ENCODE measurements around the gene TMEM132E. TPM values are rescaled to one million over a fixed set of nuclear protein-coding genes. Genes with fewer than 3 reads are reported as not detected.
A peak's percentile ranks its signal among the peaks of the same experiment; 100 is the strongest.

Gene TMEM132E
- total RNA-seq, 3 donors from 2014 or later (not counting 1 experiment from before 2014, with no cell fraction given): 0.05 to 0.08 TPM; not detected in 1

DNA sequence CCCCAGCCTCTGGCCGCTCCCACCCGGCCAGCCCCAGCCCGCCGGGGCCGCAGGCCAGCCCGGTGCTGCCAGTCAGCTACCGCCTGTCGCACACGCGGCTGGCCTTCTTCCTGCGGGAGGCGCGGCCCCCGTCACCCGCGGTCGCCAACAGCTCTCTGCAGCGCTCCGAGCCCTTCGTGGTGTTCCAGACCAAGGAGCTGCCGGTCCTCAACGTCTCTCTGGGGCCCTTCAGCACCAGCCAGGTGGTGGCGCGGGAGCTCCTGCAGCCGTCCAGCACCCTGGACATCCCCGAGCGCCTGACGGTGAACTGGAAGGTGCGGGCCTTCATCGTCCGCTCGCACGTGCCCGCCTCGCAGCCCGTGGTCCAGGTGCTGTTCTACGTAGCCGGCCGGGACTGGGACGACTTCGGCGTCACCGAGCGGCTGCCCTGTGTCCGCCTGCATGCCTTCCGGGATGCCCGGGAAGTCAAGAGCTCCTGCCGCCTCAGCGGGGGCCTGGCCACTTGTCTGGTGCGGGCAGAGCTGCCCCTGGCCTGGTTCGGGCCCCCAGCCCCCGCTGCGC, 46.8 kb downstream of the TMEM132E start:
- Histone ChIP-seq H3K9me3 (ENCODE audit: control insufficient read depth, insufficient read depth, low read length) (no peaks in the 10 kb centered on the region), H3K27me3 (ENCODE audit: control insufficient read depth, insufficient read depth, low read length) (peaks cover 17% of the 10 kb centered on the region), H3K36me3 (ENCODE audit: control insufficient read depth, insufficient read depth, low read length) (no peaks in the 10 kb centered on the region), H3K4me1 (ENCODE audit: control insufficient read depth, insufficient read depth, low read length) (peaks cover 4% of the 10 kb centered on the region), H3K27ac (ENCODE audit: low read length) (no peak overlapping the region), H3K4me3 (ENCODE audit: low read length) (no peak overlapping the region)
- ATAC-seq (peak in 1 of 3 donors; percentile 24), DNase-seq (no peak)
- H3K4me1 Mint-ChIP-seq: no peaks in the 10 kb centered on the region
- peaks cover 50 to 55% of the 10 kb centered on the region in 2 donors for H3K27me3 Mint-ChIP-seq (ENCODE audit: low read depth in 2 of 2)
- H3K9me3 Mint-ChIP-seq: no peaks in the 10 kb centered on the region
- intact Hi-C loops (cut with micrococcal nuclease): no loop called here
- H3K4me3 Mint-ChIP-seq: no peak overlapping the region
- H3K27ac Mint-ChIP-seq: no peak overlapping the region
- H3K36me3 Mint-ChIP-seq: no peaks in the 10 kb centered on the region
- TF ChIP-seq, protein P1, sequence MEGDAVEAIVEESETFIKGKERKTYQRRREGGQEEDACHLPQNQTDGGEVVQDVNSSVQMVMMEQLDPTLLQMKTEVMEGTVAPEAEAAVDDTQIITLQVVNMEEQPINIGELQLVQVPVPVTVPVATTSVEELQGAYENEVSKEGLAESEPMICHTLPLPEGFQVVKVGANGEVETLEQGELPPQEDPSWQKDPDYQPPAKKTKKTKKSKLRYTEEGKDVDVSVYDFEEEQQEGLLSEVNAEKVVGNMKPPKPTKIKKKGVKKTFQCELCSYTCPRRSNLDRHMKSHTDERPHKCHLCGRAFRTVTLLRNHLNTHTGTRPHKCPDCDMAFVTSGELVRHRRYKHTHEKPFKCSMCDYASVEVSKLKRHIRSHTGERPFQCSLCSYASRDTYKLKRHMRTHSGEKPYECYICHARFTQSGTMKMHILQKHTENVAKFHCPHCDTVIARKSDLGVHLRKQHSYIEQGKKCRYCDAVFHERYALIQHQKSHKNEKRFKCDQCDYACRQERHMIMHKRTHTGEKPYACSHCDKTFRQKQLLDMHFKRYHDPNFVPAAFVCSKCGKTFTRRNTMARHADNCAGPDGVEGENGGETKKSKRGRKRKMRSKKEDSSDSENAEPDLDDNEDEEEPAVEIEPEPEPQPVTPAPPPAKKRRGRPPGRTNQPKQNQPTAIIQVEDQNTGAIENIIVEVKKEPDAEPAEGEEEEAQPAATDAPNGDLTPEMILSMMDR (IDR thresholded peaks at IDR 0.05): no peak
- WGBS (ENCODE audit: insufficient coverage): 11% methylated on average over 53 of the region's 53 CpGs

DNA sequence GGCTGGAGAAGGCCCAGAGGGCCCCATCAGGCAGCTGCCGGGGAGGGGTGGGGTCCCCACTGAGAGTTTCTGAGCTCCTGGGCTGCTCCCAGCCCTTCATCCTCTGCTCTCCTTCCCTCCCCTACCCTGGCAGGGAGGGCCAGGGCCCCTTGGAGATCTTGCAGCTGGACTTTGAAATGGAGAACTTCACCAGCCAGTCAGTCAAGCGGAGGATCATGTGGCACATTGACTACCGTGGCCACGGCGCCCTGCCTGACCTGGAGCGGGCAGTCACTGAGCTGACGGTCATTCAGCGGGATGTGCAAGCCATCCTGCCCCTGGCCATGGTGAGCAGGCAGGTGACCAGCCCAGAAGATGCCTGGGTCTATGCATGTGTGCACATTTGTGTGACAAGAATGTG, 49.5 kb downstream of the TMEM132E start:
- H3K27ac Mint-ChIP-seq: no peak overlapping the region
- H3K36me3 Mint-ChIP-seq: no peaks in the 10 kb centered on the region
- Histone ChIP-seq H3K4me3 (ENCODE audit: low read length) (no peak overlapping the region), H3K36me3 (ENCODE audit: control insufficient read depth, insufficient read depth, low read length) (no peaks in the 10 kb centered on the region), H3K27ac (ENCODE audit: low read length) (no peak overlapping the region), H3K9me3 (ENCODE audit: control insufficient read depth, insufficient read depth, low read length) (no peaks in the 10 kb centered on the region), H3K27me3 (ENCODE audit: control insufficient read depth, insufficient read depth, low read length) (peaks cover 17% of the 10 kb centered on the region), H3K4me1 (ENCODE audit: control insufficient read depth, insufficient read depth, low read length) (peaks cover 4% of the 10 kb centered on the region)
- DNase-seq (no peak), ATAC-seq (no peak)
- peaks cover 48 to 51% of the 10 kb centered on the region in 2 donors for H3K27me3 Mint-ChIP-seq (ENCODE audit: low read depth in 2 of 2)
- TF ChIP-seq, protein P1 (IDR thresholded peaks at IDR 0.05): no peak
- H3K4me1 Mint-ChIP-seq: no peaks in the 10 kb centered on the region
- intact Hi-C loops (cut with micrococcal nuclease): no loop called here
- 87% methylated on average over 8 of the region's 8 CpGs for WGBS (ENCODE audit: insufficient coverage)
- H3K9me3 Mint-ChIP-seq: no peaks in the 10 kb centered on the region
- H3K4me3 Mint-ChIP-seq: no peak overlapping the region

DNA sequence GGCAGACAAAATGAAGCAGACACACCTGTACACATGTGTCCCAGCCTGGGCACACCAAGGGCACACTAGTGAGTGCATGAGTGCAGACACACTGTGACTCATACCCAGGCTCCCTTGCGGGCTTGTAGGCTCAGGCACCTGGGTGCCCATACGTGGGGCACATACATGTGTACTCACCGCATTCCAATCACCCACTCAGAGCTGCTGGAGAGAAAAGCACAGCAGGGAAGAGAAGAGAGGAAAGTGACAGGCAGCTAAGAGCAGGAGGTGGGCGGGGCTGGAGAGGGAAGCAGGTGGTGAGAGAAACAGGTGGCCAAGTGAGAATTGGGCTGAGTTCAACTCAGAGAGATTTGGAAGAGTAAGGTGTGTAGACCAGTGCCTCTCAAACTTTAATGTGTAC, 54.0 kb downstream of the TMEM132E start:
- Histone ChIP-seq H3K27ac (ENCODE audit: low read length) (no peak overlapping the region), H3K4me1 (ENCODE audit: control insufficient read depth, insufficient read depth, low read length) (peaks cover 16% of the 10 kb centered on the region), H3K4me3 (ENCODE audit: low read length) (no peak overlapping the region), H3K36me3 (ENCODE audit: control insufficient read depth, insufficient read depth, low read length) (no peaks in the 10 kb centered on the region), H3K9me3 (ENCODE audit: control insufficient read depth, insufficient read depth, low read length) (no peaks in the 10 kb centered on the region), H3K27me3 (ENCODE audit: control insufficient read depth, insufficient read depth, low read length) (peaks cover 2% of the 10 kb centered on the region)
- peaks cover 30% of the 10 kb centered on the region in 2 donors for H3K27me3 Mint-ChIP-seq (ENCODE audit: low read depth in 2 of 2)
- peaks cover 0 to 18% of the 10 kb centered on the region in 2 donors for H3K4me1 Mint-ChIP-seq
- intact Hi-C loops (cut with micrococcal nuclease): no loop called here
- TF ChIP-seq, protein P1 (IDR thresholded peaks at IDR 0.05): no peak
- 60% methylated on average over 3 of the region's 4 CpGs for whole genome bisulfite sequencing (ENCODE audit: insufficient coverage)
- no peak overlapping the region for H3K4me3 Mint-ChIP-seq
- ATAC-seq (no peak), DNase-seq (no peak)
- no peaks in the 10 kb centered on the region for H3K9me3 Mint-ChIP-seq
- no peaks in the 10 kb centered on the region for H3K36me3 Mint-ChIP-seq
- no peak overlapping the region for H3K27ac Mint-ChIP-seq

DNA sequence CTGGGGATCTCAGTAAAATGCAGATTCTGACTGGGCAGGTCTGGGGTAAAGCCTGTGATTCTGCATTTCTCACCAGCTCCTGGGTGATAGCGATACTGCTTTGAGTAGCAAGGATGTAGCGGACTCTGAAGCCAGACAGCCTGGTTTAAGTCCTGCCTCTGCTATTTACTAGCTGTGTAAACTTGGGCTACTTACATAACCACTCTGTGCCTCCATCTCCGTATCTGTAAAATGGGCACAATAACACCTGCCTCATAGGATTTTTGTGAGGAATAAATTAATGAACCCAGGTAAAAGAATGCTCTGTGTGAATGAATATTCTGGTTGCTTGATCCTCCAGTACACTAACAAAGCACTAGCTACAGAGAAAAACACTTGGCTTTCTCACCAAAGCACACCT, 54.4 kb downstream of the TMEM132E start:
- peaks cover 28% of the 10 kb centered on the region in 2 donors for H3K27me3 Mint-ChIP-seq (ENCODE audit: low read depth in 2 of 2)

More for the DNA sequence above, 54.4 kb downstream of the TMEM132E start:
- Histone ChIP-seq H3K27me3 (ENCODE audit: control insufficient read depth, insufficient read depth, low read length) (peaks cover 2% of the 10 kb centered on the region), H3K4me3 (ENCODE audit: low read length) (no peak overlapping the region), H3K9me3 (ENCODE audit: control insufficient read depth, insufficient read depth, low read length) (no peaks in the 10 kb centered on the region), H3K36me3 (ENCODE audit: control insufficient read depth, insufficient read depth, low read length) (no peaks in the 10 kb centered on the region), H3K4me1 (ENCODE audit: control insufficient read depth, insufficient read depth, low read length) (peaks cover 20% of the 10 kb centered on the region), H3K27ac (ENCODE audit: low read length) (no peak overlapping the region)
- H3K9me3 Mint-ChIP-seq: no peaks in the 10 kb centered on the region
- TF ChIP-seq, protein P1 (IDR thresholded peaks at IDR 0.05): no peak
- H3K27ac Mint-ChIP-seq: no peak overlapping the region
- ATAC-seq (no peak), DNase-seq (no peak)
- 95% methylated on average over 2 of the region's 3 CpGs for WGBS (ENCODE audit: insufficient coverage)
- no peaks in the 10 kb centered on the region for H3K36me3 Mint-ChIP-seq
- no peak overlapping the region for H3K4me3 Mint-ChIP-seq
- H3K4me1 Mint-ChIP-seq: peaks cover 0 to 21% of the 10 kb centered on the region in 2 donors
- intact Hi-C loops (cut with micrococcal nuclease): no loop called here
